Adipocyte (in vitro differentiated cells): ENCODE measurements around the gene POMGNT1.

Experiments used
- DNase-seq: peaks from one replicate; pipeline ENCODE4 v3.0.0-alpha.2; 2015; ENCODE audit warnings: low read depth
- H3K27me3 ChIP-seq: replicated peaks from 2 replicates; pipeline ENCODE4 v1.7.0; 2013; ENCODE audit warnings: mild to moderate bottlenecking, low read length, moderate library complexity; ENCODE audit not compliant: control insufficient read depth, insufficient read depth
- H3K36me3 ChIP-seq: 2 replicates; pipeline ENCODE4 v1.7.0; 2013; ENCODE audit warnings: low read length, mild to moderate bottlenecking, moderate library complexity; ENCODE audit not compliant: control insufficient read depth, insufficient read depth, severe bottlenecking
- H3K4me1 ChIP-seq: 2 replicates; pipeline ENCODE4 v1.7.0; 2013; ENCODE audit warnings: mild to moderate bottlenecking, low read length, moderate library complexity; ENCODE audit not compliant: control insufficient read depth, insufficient read depth
- H3K4me3 ChIP-seq: 2 replicates; pipeline ENCODE4 v1.7.0; 2013; ENCODE audit warnings: mild to moderate bottlenecking, low read length, moderate library complexity
- H3K9ac ChIP-seq: 2 replicates; pipeline ENCODE4 v1.7.0; 2013; ENCODE audit warnings: mild to moderate bottlenecking, low read length, moderate library complexity
- H3K9me3 ChIP-seq: 2 replicates; pipeline ENCODE4 v1.7.0; 2013; ENCODE audit warnings: mild to moderate bottlenecking, low read length, moderate library complexity; ENCODE audit not compliant: control insufficient read depth

Gene POMGNT1

DNA sequence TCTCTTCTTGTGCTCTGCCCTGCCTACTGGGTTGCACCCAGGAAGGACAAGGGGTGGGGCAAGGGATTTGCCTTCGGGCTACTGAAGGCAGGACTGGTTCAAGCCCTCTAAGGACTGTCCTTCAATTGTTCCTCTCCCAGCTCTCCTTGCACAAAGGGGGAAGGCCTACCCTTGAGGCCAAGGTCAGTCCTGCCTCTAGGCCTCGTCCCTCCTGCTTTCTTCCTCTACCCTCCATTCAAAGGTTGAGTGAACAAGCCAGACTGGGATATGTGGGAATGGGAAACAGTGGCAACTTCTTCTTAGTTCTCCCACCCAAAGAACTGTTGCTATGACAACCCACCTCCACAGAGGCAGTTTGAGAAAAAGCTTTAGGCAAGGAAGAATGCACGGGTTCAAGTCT lies 7.6 kb upstream of the POMGNT1 start:
- Histone ChIP-seq H3K27me3 (no peaks in the 10 kb centered on the region), H3K36me3 (no peaks in the 10 kb centered on the region), H3K9ac (no peak overlapping the region), H3K9me3 (no peaks in the 10 kb centered on the region), H3K4me1 (peaks cover 11% of the 10 kb centered on the region), H3K4me3 (no peak overlapping the region)
- DNase-seq, result no peak

DNA sequence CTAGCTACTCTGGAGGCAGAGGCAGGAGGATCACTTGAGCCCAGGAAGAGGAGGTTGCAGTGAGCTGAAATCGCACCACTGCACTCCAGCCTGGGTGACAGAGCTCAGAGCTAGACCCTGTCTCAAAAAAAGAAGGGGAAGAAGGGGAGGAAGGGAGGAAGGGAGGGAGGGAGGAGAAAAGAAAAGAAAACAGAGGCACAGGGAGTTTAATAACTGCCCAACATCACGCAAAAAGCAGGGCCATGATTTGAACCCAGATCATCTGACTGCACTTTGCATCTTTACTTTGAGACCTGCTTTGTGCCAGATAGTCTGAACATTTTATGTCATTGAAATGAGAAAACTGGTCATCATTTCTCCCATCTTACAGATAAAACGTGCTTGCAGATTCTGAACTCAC lies 6.9 kb upstream of the POMGNT1 start:
- no peaks in the 10 kb centered on the region for H3K36me3 ChIP-seq

DNA sequence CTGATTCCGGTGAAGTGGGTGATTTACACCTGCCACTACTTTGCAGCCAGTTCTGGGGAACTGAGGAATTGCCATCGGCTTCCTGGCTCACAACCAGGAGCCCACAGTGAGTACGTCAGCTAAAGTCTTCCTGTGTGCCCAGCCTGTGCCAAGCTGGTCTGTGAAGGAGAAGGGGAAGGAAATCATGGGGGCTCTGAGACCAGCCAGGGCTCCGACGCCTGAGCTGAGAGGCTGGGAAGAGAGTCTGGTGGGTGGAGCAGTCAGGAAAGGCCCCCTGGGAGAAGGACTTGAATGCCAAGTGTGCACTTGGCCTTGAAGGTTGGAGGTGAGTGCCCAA lies 6.1 kb upstream of the POMGNT1 start:
- H3K36me3 ChIP-seq, result no peaks in the 10 kb centered on the region

More for the DNA sequence above, 6.9 kb upstream of the POMGNT1 start:
- no peaks in the 10 kb centered on the region for H3K9me3 ChIP-seq
- H3K27me3 ChIP-seq, result no peaks in the 10 kb centered on the region
- no peak for DNase-seq
- H3K9ac ChIP-seq, result no peak overlapping the region
- H3K4me3 ChIP-seq, result no peak overlapping the region
- peaks cover 11% of the 10 kb centered on the region for H3K4me1 ChIP-seq

DNA sequence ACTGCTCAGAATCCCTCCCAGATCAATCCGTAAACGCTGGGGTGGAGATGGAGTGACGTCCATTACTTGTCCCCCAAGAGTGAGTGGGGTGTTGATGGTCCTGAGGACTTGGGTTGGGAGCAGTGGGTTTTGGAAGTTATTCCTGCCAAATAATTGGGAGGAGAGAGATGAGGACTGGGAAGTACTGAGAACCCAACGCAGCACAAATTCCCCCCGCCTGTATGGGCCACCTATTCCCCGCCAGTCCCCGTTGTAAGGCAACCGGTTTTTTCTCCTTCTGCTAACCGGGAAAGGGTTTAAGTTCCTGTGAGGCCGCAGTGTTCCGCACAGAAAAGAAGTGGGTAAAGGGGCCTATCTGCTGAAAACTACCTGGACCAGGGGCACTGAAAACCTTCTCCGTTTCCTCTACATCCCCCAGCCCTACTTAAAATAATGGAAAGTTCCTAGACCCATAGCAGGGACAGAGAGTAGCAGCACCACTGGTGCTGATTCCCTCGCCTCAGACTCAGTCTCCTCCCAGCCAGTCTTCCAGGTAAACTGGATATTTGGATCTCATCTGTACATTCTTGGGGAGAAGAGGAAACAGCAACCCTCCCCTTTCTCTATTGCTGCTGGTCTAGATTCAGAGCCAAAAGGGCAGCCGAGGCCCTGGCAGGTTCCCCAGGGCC lies 5.6 kb upstream of the POMGNT1 start:
- H3K4me3 ChIP-seq, result peak overlapping the region; percentile 86
- H3K9ac ChIP-seq, result peak overlapping the region; percentile 87
- H3K4me1 ChIP-seq, result peaks cover 16% of the 10 kb centered on the region
- no peaks in the 10 kb centered on the region for H3K27me3 ChIP-seq
- no peaks in the 10 kb centered on the region for H3K36me3 ChIP-seq
- no peaks in the 10 kb centered on the region for H3K9me3 ChIP-seq
- DNase-seq, result peak; percentile 36

More for the DNA sequence above, 6.1 kb upstream of the POMGNT1 start:
- Histone ChIP-seq H3K9ac (no peak overlapping the region), H3K9me3 (no peaks in the 10 kb centered on the region), H3K4me1 (peaks cover 11% of the 10 kb centered on the region), H3K4me3 (peak overlapping the region; percentile 86), H3K27me3 (no peaks in the 10 kb centered on the region)
- no peak for DNase-seq

DNA sequence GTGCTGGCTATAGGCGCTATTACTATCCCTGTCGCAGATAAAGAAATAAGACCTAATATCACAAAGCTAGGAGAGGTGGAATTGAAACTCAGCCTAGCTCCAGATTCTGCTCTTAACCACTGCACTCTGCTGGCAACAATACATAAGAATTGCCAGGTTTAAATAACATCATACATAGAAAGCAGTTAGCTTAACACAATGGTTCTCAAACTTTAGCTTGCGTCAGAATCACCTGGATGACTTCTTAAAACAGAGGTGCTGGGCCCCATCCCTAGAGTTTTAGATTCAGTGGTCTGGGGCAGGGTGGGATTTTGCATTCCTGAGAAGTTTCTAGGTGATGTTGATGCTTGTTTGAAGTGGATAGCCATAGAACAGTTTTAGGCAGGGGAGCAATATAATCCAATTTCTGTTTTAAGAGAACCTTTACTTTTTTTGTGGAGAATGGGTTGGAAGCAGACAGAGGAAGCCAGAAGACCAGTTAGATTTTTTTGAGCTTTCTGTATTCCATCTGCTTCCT lies 1.1 kb upstream of the POMGNT1 start:
- H3K9ac ChIP-seq, result peak overlapping the region; percentile 96
- H3K4me3 ChIP-seq, result peak overlapping the region; percentile 93
- no peaks in the 10 kb centered on the region for H3K27me3 ChIP-seq
- peaks cover 46% of the 10 kb centered on the region for H3K4me1 ChIP-seq
- peaks cover 12% of the 10 kb centered on the region for H3K36me3 ChIP-seq
- DNase-seq, result no peak
- H3K9me3 ChIP-seq, result no peaks in the 10 kb centered on the region

DNA sequence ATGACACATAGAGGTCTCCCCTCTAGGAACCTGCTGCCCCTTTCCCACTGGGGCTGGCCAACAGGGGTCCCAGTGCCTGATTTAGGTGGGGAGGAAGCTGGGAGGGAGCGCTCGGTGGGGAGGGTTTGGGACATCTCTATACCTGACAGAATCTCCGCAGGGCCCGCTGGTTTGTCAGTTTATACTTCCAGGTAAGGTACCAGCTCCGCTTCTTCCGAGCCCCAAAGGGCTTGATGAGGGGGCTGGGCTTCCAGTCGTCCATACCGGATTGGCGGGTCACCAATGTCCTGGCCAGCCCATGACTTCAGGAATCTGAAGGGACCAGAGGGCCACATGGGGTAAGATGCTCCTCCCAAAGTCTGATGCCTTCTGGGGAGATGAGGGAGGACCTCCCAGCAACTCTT lies 672 bp downstream of the POMGNT1 start:
- Histone ChIP-seq H3K4me3 (peak overlapping the region; percentile 84), H3K9ac (peak overlapping the region; percentile 93), H3K36me3 (peaks cover 30% of the 10 kb centered on the region), H3K27me3 (no peaks in the 10 kb centered on the region), H3K9me3 (no peaks in the 10 kb centered on the region), H3K4me1 (peaks cover 38% of the 10 kb centered on the region)
- no peak for DNase-seq

DNA sequence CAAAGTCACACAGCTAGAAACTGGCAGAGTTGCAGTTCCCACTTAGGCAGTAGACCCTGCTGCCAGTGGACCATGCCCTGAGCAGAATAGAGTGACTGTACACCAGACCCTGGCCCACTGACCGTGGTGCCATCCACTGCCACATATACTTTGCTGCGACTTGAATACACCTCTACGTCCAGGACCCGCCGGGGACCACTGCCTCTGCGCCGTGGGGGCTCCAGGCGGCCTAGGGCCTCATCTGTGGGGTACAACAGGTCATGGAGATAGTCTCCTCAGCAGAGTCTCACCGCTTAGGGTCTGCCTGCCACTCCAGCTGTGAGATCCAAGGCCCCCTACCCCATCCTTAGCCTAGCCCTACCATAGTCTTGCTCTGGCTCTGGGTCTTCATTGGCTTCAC lies 1.6 kb downstream of the POMGNT1 start:
- no peaks in the 10 kb centered on the region for H3K9me3 ChIP-seq
- DNase-seq, result no peak
- no peak overlapping the region for H3K4me3 ChIP-seq
- H3K9ac ChIP-seq, result peak overlapping the region; percentile 93
- H3K36me3 ChIP-seq, result peaks cover 39% of the 10 kb centered on the region
- H3K4me1 ChIP-seq, result peaks cover 38% of the 10 kb centered on the region
- no peaks in the 10 kb centered on the region for H3K27me3 ChIP-seq

DNA sequence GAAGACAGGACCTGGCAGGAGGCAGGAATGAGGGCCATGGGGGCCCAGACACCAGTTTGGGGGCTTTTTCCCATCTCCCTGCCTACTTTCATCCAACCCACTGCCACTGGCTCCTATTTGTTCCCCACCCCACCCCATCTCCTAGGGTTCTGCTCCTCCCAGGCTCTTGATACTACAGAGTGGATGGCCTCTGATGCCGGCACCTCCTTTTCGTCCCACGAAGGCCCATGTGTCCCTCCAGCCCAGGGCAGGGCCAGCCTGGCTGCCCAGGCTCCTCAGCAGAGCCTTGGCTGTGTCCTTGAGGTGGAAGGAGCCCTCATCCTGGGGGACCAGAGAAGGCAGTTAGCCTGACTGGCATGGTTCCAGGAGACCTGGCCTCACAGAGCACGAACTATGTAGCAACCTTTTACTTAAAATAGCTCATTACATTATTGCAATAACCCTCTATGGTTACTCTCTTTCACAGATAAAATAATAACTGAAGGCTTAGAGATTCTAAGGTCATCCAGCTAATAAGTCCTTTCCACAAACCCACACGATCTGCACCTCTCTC lies 3.5 kb downstream of the POMGNT1 start:
- H3K9ac ChIP-seq, result no peak overlapping the region
- peaks cover 38% of the 10 kb centered on the region for H3K4me1 ChIP-seq
- DNase-seq, result no peak
- H3K9me3 ChIP-seq, result no peaks in the 10 kb centered on the region
- no peak overlapping the region for H3K4me3 ChIP-seq
- H3K36me3 ChIP-seq, result peaks cover 55% of the 10 kb centered on the region
- H3K27me3 ChIP-seq, result no peaks in the 10 kb centered on the region

DNA sequence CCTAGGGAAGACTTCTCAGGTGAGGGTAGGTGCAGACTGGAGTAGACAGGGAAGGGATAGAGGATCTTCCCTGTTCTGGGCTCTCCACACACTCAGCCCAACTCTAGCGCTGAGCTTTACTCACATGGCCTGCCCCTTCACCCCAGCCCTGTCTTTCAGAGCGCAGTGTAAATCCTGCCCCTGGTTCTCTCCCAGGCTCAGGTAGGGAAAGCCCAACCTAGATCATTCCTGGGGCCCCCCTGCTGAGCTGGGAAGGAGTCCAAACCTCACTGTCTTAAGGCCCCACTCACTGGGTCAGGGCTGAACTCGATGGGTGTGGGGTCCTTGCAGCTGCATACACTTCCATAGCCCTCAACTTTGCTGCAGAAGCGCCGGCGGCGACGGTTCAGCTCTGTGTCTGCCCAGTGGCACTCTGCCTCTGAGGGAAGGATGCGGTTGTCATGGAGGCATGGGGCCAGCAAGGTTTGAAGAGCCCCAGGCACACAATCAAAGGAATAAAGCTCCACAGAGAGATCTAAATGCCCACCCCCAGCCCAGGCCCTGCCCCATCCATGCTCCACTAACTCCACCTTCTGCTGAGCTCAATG lies 4.2 kb downstream of the POMGNT1 start:
- DNase-seq, result no peak
- Histone ChIP-seq H3K4me3 (no peak overlapping the region), H3K9ac (no peak overlapping the region), H3K36me3 (peaks cover 60% of the 10 kb centered on the region), H3K4me1 (peaks cover 36% of the 10 kb centered on the region), H3K9me3 (no peaks in the 10 kb centered on the region), H3K27me3 (no peaks in the 10 kb centered on the region)

DNA sequence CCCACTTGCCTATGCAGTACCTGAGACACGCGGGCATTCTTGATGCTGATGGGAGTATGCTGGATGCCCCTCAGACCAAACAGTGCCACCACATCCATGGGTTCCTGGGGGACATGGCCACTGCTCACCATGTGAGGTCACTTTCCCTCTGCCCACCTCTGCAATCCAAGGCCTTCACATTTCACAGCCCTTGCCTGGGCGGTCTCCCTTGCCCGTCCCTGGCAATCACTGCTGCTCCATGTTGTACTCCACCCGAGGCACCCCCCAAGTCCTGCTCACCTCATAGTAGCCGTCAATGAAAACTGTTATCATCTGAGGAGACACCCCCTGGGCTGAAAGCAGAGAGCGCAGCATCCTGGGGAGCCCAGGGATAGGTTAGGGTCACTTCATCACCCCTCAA lies 4.9 kb downstream of the POMGNT1 start:
- Histone ChIP-seq H3K4me1 (peaks cover 32% of the 10 kb centered on the region), H3K9me3 (no peaks in the 10 kb centered on the region), H3K4me3 (no peak overlapping the region), H3K36me3 (peaks cover 64% of the 10 kb centered on the region), H3K27me3 (no peaks in the 10 kb centered on the region), H3K9ac (no peak overlapping the region)
- no peak for DNase-seq

DNA sequence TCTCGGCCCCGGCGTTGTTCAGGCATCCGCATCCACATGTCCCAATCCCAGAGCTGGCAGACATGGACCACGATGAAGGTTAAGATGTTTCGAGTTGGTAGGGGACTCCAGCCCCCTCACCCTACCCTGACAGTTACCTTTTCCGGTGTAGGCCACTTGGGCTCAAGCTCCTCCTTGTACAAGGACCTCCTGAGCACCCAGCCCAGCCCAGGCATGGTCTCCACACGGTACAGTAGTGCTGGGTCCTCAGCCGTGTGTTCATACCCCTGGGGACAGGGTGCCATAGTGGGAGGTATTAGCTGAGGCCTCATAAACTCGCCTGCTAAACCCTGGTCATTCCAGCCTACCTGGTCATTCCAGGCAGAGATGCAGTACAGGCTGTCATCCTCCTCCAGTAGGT lies 6.1 kb downstream of the POMGNT1 start:
- no peak overlapping the region for H3K9ac ChIP-seq
- H3K9me3 ChIP-seq, result no peaks in the 10 kb centered on the region
- no peak for DNase-seq
- H3K4me1 ChIP-seq, result peaks cover 25% of the 10 kb centered on the region
- no peak overlapping the region for H3K4me3 ChIP-seq
- H3K36me3 ChIP-seq, result peaks cover 64% of the 10 kb centered on the region
- no peaks in the 10 kb centered on the region for H3K27me3 ChIP-seq
